ENCODE results near the gene RTTN.
"Not testable (repeated sequence)": the region's sequence is repeated elsewhere in the genome, so short reads cannot be mapped to it uniquely, and the experiment has no call there.

Gene RTTN, protein sequence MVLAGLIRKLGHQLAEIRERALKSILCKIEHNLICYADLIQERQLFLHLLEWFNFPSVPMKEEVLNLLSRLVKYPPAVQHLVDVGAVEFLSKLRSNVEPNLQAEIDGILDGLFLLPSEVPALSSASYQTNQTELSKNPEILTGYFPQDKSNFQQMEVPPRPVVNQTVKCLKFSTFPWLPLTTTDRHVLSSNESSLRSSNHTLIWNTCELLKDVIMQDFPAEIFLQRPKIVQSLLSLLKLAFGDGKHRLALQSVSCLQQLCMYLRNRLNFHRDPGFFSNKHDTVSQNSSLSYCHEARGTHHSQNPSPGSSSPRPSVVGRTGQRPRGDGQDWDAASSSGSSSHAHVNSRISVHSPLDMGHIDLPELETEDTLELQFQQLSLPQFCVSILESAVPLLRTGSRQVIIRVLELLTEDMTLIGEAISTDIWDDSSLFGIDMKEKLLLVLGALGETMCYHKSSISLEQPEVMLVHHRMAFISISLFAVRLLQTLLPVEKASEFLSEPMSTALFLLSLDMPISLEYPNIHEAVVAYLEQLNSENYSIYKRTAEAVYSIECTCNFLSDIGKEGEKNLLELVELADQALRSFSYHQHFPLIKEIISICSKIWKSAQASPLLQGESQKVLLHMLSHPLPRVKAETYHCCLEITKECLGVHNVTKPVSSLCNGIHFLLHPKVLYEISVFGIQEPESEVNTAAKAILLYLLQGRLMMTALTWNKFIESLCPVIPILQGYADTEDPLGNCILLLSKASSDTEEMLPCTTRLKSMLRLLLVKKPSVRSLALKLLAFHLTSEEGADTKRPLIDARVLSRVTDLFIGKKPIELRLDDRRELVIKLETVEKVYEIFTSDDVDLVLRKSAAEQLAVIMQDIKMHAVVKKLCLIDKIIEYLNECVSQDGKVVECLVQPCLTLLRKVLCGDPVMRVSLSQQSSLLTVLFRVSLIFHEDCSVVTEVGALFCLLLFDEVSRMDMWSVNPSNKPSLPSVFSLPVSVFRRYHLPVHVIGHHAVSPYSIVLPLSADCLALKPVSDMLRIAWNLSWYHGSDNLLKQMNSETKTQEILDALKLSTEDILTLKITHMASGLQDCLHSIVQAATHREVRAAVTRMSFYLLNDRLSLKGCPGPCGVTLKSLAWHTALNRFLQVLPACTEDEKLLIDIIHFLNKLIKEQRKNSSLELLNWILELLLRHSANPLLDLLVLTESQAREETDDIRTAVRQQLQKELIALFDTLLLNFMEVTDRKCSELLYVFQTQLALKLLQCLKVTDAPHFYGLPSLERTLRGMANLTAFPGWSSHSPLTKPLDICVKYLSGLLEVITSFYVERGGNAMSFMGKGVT (N-terminal part only)

DNA sequence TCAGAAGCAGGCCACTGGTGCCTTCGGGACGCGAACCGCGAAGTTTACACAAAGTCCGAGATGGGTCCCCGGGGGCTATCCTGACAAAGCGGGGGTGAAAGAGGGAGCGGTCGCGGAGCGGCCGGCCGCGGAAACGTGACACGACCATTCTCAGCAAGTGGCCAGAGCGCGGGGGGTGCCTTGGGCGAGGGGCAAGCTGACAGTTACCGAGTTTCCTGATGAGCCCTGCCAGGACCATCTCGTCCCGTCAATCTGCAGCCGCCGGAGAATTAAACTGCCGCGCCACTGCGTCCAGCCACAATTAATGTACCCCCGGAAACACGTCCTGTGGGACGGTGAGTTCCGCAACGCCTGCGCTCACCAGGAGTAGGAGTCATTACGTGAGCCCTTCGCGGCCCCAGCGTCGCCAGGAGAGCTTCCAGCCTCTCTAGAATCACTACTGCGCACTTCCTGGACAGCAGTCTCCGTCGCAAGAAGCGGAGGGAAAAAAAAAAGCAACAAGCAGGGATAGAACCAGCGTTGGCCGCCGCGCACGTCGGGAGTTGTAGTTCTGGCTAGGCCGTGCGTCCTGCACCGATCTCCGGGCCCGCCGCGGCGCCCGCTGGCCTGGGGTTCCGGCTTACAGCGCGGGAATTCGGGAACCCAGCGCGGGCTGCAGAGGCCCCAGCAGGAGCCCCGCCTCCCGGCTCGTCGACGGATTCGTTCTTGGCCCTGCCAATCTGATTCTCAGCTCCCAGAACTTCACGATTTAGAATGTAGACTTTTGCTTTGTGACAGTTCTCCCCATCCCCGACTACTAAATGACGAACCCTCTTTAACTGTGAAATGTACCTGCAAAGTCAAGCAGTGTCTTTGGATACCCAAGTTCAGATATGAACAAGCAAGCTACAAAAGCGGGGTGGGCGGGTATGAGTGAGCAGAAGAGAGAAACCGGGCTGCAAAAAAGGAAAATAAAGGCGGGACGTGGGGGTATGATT lies at the start of gene RTTN:
Gene RTTN (minus strand): TSS at position 267 of the 977 bp plus-strand sequence. CDS start 29 bp downstream, at position 238.
- in situ Hi-C loops (cut with MboI; ENCODE audit: low sequenced_read_pairs) = loop anchor here (25.0 kb wide), 1 partner anchor 232 kb away; no protein-coding TSS in a partner anchor

DNA sequence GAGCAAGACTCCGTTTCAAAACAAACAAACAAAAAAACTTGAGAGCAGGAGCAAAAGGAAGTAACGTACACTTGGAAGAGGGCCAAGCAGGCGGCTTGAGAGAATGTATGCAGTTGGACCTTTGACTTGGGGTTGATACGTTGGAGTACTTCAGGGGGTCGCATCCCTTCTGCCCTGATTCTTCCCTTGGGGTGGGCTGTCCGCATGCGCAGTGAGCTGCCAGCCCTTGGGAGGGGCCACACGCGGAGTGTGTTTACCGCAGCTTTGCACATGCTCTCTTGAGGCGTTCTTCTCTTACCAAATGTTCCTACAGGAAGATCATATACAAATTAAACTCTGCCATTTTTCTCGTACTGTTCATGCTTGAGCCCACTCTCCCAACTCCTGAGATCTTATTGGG lies 45.3 kb upstream of the RTTN start:
- in situ Hi-C loops (cut with MboI; ENCODE audit: low sequenced_read_pairs) = no loop called here

DNA sequence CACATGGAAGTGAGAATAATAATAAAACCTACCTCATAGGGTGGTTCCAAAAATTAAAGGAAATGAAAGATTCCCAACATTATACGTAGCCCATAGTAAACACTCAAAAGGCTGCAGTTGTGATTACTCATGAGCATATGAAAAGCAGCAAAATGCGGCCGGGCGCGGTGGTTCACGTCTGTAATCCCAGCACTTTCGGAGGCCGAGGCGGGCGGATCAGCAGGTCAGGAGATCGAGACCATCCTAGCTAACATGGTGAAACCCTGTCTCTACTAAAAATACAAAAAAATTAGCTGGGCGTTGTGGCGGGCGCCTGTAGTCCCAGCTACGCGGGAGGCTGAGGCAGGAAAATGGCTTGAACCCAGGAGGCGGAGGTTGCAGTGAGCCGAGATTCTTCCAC lies 44.4 kb upstream of the RTTN start:
- in situ Hi-C loops (cut with MboI; ENCODE audit: low sequenced_read_pairs) = not testable (repeated sequence)

DNA sequence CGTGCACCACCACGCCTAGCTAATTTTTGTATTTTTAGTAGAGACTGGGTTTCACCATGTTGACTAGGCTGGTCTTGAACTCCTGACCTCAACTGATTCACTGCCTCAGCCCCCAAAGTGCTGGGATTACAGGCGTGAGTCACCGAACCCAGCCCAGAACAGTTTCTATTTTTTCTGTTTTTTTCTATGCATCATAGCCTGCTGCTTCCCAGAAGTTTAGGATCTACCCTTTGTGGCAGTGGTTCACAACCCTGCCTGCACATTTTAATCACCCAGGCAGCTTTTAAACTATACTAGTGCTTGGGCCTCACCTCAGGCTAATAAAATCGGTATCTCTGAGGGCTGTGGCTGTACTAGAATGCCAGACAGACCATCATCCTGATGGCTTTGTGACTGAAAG lies 43.6 kb upstream of the RTTN start:
- in situ Hi-C loops (cut with MboI; ENCODE audit: low sequenced_read_pairs) = no loop called here

DNA sequence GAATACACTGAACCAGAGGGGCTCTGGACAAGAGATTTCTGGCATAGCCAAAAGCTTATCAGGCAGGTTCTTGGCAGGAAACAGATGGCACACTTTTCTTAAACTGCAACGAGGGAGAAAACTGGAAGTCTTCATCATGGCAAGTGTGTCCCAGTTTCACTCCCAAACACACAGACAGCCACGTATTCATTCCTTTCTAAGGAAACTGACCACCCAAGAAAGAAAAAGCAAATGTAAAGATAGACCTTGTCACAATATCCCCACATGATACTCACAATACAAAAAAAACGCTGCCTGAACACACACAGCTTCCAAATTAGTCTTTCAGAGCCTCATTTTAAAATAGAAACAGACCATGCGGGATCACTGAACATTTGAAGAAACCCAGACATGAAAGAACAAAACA lies 40.6 kb upstream of the RTTN start:
- in situ Hi-C loops (cut with MboI; ENCODE audit: low sequenced_read_pairs) = no loop called here

DNA sequence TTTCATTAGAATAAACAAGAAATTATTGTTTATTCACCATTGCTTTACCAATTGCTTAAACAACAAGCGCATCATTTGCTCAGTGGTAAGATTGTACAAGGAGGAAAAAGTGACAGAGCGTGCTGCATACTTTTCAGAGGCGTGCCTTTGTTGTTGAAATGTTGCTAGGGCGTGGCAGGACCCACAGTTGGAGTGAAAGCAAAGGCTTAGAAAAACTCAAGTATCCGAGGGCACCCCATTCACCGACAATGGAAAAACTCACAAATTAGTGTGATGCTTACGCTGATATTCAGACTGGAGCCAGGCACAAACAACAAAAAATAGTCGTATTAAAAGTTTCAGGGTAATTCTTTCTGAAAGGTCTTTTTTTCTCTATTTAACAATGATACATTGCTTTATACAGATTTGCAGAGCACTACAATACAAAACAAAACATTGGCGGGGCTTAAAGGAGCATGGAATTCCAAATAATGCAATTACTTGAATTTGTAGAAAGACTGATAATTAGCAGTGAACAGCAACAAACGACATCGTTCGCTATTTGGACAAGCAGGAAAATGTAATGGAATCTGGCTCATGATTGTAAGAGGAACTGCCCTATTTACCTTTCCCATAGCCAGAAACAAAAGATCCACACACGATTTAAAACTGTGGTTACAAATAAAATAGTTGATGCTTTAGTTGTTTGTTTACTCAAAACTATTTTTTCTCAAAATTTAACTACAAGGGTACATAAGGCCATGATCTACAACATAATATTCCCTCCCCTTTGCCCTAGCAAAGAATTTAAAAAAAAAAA lies 37.8 kb upstream of the RTTN start:
- in situ Hi-C loops (cut with MboI; ENCODE audit: low sequenced_read_pairs) = no loop called here

DNA sequence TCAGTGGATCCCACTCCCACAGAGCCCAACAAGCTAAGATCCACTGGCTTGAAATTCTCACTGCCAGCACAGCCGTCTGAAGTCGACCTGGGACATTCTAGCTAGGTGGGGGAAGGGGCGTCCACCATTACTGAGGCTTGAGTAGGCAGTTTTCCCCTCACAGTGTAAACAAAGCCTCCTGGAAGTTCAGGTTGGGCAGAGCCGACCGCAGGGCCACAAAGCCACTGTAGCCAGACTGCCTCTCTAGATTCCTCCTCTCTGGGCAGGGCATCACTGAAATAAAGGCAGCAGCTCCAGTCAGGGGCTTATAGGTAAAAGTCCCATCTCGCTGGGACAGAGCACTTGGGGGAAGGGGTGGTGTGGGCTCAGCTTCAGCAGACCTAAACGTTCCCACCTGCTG lies 31.4 kb upstream of the RTTN start:
- in situ Hi-C loops (cut with MboI; ENCODE audit: low sequenced_read_pairs) = not testable (repeated sequence)

DNA sequence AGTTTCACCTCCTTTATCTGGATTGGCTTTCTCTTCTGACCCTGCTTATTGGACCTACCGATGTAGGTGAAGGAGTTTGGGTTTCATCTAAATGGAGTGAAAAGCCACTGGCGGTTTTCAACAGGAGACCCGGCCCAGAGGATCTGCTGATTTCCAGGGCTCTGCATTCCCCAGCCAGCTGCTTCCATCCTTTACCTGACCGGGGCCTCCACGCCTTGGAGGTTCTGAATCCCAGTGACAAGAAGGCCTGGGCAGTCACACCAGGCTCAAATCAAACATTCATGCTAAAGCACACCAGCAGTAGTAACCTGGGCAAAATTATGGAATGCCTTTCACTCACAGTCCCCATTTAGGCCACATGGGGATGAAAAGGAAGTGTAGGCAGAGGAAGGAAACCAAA lies 30.0 kb upstream of the RTTN start:
- in situ Hi-C loops (cut with MboI; ENCODE audit: low sequenced_read_pairs) = no loop called here

DNA sequence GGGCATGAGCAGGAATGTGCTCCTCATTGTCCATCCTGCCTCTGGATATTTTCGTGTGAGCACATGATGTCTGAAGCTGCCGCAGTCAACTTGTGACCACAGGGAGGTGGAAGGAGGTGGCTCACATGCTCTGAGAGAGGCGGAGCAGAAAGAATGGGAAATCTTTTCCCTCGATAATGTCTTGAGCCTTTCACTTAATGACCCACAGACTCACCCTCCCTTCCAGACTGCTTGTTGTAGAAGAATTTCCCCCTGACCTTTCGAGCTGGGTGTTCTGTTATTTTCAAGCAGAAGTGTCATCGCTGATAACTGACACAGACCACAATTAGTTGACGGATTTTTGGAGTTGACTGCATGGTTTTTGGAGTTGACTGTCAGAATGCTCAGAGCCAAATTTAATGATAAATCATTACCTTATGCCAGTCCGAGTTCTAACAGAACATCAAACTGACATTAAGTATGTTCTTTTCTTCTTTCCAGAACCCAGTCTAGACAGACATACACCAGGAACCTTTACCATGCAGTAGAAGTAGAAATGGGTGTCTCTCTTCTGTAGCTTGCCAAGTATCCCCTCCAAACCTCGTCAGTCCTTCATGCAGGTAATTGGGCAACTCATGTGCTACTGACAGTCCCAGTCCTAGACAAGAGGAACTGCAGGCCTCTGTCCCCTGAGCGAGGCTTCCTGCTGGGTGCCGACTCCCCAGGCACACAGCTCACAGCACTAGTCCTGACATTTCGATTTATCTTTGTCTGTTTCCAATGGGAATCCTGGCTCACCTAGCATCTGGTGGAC lies 29.4 kb upstream of the RTTN start:
- in situ Hi-C loops (cut with MboI; ENCODE audit: low sequenced_read_pairs) = no loop called here

DNA sequence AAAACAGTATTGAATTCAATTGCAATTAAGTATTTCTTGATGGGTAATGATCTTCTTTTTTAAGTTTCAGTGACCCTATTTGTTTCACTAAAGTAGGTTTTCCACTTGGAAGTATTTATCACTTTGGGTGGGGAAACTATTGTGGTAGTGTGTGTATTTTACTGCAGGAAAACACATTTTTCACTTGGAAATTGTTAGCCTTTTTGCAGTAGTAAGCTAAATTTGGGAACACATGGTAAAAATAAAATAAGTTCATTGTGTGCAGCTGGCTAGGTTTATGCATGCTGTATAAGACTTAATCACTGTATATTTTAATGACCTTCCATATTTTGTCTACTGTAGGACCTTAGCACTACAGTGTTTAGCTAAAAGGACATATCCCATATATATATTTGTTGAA lies 28.5 kb upstream of the RTTN start:
- in situ Hi-C loops (cut with MboI; ENCODE audit: low sequenced_read_pairs) = no loop called here

DNA sequence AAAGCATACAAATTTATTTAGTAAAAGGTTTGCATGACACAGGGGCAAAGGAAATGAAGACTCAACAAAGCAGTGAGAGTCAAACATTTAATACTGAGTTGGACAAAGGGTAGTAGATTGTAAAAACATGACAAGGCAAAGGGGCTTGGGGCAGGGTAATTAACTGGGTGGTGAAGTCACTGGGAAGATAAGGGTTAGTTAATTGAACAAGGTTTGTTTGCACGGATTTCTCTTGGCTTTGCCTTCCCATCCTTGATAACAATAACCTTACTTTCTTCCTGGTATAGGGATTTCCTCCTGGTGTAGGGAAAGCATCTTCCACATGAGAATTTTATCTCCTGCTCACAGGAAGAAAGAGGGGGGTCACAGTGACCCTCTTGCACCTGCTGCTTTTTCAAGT lies 26.8 kb upstream of the RTTN start:
- in situ Hi-C loops (cut with MboI; ENCODE audit: low sequenced_read_pairs) = no loop called here

DNA sequence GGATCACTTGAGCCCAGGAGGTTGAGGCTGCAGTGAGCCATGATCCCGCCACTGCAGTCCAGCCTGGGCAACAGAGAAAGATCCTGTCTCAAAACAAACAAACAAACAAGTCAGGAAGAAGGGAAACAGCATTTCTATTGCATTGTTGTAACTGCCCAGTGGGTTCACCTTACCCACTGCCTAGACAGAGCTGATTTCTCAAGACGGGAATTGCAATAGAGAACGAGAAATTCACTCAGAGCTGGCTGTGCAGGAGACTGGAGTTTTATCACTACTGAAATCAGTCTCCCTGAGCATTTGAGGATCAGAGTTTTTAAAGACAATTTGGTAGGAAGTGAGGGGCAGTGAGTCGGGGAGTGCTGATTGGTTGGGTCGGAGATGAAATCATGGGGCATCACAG lies 24.2 kb upstream of the RTTN start:
- in situ Hi-C loops (cut with MboI; ENCODE audit: low sequenced_read_pairs) = no loop called here

DNA sequence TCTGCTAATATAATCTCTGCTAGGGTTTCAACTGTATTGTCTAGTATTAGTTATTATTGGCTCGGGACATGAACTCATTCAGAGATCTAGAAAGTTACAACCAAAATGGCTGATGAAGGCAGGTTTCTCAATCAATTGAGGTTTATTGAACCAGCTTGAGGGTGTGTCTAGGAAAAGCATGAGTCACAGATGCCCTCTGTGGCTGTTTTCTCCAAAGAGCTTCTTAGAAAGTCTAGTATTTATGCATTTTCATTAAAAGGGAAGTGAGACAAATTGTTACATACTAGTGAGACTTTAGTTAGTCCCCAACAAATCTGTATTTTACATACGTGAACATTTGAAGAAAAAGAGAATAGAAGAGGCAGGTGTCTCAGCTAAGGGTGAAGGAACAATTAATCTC lies 23.0 kb upstream of the RTTN start:
- in situ Hi-C loops (cut with MboI; ENCODE audit: low sequenced_read_pairs) = no loop called here

DNA sequence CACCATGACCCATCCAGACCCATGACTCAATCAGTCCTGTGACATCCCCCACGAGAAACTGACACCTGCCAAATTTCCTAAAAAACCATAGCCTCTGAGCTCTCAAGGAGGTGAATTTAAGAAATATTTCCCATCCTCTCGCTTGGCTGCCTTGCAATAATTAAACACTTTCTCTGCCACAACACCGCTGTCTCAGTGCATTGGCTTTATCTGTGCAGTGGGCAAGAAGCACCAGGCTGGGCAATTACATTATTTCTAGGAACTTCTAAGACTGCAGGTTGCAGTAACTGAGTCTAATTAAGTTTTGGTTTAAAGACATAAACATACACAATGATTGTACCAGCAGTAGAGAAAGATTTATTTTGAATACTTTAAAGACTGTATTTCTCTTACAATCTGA lies 22.0 kb upstream of the RTTN start:
- in situ Hi-C loops (cut with MboI; ENCODE audit: low sequenced_read_pairs) = no loop called here

DNA sequence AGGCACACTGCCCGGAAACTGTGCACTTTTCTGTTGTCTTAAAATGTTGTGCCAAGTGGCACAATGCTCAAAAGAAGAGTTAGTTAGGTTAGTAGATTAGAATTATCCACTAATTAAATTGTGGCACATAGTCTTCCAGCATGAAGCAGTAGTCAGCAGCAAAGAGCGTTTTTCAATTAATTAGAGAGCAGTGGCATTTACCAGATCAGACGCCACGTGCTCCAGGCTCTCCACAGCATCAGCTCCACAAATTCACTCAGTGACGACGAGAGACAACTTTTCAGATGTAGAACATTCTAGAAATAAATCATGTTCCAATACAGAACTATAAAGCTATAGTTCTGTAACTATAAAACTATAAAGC lies 16.4 kb upstream of the RTTN start:
- in situ Hi-C loops (cut with MboI; ENCODE audit: low sequenced_read_pairs) = loop anchor here (25.0 kb wide), 1 partner anchor 215 kb away; no protein-coding TSS in a partner anchor

DNA sequence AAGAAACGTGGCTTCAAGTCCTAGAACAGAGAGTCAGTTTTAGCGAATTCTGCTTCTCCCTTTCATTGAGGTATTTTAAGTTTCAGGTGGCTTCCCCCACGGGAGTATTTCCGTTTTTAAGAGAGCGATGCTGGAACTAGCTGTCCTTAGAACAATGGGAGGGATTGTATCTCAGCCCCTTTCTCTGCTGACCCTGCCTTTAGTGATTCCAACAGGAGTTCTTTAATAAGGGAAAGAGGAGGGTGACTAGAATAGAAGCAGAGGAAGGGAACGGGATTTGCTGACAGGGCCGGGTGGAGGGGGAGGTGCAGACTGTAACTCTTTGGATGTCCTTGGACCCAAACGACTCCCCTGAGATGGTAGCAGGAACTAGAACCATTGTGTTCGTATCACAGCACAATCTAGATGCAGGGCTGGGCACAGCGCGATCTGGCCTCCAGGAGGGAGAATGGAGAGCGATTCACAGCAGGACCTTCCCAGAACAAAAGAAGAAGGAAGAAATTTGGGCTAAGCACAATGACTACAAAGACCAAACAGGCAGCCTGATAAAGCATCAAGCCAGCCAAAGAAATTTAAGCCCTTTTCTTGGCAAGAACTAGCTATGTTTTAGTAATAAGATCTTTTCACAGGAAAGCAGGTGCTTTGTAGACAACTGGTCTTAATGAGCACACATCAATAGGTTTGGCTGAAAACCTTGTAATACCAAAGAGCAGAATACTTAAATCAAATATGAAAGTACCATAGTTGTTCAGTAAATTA lies 15.8 kb upstream of the RTTN start:
- in situ Hi-C loops (cut with MboI; ENCODE audit: low sequenced_read_pairs) = loop anchor here (25.0 kb wide), 1 partner anchor 216 kb away; no protein-coding TSS in a partner anchor

DNA sequence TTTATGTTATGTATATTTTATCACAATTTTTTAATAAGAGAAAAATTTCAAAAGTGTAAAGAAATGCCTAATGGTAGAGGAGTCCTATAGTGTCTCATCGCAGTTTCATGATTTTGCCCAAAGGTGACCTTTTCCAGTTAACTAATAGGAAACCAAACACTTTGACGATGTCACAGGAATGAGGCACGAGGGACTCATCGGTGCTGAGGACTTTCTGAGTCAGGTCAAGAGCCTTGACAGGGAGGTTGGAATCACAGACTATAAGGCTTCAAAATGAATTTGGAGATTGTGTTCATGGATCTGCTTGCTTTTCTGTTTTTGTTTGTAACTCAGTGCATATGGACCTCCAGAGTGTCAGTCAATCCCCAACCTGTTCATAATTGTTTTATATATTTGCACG lies 15.1 kb upstream of the RTTN start:
- in situ Hi-C loops (cut with MboI; ENCODE audit: low sequenced_read_pairs) = loop anchor here (25.0 kb wide), 1 partner anchor 217 kb away; no protein-coding TSS in a partner anchor
